Nasal cavity respiratory epithelium epithelial cell of viscerocranial mucosa (primary cell): ENCODE measurements around the gene TMEM150B. TPM values are rescaled to one million over a fixed set of nuclear protein-coding genes. Genes with fewer than 3 reads are reported as not detected.

ENCODE experiments used
- total RNA-seq: library from RNA; depleted of rRNA; stranded (reverse); fragments of >200 nt; gene quantifications from 2 replicates; pipeline ENCODE4 v1.2.3, GENCODE V29; 2014

TMEM150B gene, protein sequence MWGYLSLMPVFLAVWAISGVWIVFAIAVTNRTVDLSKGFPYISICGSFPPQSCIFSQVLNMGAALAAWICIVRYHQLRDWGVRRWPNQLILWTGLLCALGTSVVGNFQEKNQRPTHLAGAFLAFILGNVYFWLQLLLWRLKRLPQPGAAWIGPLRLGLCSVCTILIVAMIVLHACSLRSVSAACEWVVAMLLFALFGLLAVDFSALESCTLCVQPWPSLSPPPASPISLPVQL
- total RNA-seq: not detected in 2 replicates

DNA sequence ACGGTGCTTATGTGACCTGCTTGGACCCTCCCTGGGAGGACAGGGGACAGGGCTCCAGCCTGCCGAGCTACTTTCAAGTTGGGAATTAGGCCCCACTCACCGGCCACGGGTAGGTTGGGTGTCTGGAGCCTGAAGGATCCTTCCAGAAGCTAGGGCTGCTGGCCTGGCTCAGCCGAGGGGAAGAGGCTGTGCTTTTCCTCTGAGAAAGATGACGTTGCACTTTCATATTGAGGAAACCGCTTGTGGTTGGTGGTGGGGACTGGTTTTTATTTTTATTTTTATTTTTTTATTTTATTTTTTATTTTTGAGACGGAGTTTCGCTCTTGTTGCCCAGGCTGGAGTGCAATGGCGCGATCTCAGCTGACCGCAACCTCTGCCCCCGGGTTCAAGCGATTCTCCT lies at the start of gene TMEM150B:
TMEM150B (minus strand) TSS at position 170 of the 400 bp plus-strand sequence. CDS start 4,305 bp downstream, outside the sequence.

DNA sequence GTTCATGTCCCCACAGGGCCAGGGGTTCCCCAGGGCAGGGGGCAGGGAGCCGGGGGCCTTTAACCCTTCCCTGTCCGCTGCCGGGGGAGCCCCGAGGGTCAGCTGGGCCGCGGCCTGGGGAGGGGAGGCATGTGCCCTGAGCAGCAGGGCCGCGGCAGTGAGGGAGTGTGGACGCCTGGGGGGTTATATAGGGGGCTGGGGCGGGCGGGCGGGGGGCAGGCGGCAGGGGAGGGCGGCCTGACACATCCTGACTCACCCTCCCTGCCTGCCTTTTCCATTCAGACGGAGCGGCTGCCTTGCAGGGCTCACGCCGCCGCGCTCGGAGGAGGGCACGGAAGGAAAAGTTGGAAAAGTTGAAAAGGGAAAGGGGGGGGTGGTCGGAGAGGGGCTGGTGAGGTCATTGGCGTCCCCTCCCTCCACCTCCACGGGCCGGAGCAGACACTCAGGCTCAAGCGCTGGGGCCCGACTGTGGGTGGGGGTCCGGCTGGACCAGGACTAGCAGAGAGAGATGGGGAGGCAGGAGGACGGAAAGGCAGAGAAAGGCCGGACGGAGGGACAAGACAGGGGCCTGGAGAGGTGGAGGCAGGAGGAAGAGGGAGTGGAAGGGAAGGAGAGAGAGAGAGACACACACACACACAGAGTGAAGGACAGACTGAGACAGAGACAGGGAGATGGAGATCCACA lies 45.3 kb upstream of the TMEM150B start, which contains the start of gene IL11:
IL11 (minus strand) TSS at position 159 of the 684 bp plus-strand sequence; CDS start at position 6, 153 bp downstream.

DNA sequence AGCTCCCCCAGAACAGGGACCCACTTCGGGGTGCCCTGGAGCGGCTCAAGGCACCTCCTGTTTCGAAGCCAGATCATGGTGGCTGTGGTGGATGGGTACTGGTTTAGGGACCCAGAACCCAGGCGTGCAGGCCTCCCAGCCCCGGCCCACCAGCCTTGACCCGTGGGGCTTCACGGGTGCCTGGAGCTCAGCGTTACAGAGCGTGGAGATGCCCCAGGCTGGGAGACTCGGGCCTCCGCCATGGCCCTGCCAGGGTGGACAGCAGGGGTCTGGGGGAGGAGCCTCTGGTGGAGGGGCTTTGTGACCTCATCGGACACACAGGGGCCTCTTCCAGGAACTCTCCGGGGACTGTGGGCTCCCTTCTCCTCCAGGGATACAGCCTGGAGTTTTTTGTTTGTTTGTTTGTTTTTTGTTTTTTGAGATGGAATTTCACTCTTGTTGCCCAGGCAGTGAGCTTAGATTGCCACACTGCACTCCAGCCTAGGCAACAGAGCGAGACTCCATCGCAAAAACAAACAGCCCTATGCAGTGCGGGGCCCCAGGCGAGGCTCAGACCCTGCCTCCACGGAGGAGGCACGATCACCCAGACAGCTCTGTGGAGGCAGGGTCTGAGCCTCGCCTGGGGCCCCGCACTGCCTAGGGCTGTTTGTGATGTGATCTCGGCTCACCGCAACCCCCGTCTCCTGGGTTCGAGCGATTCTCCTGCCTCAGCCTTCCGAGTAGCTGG lies 38.0 kb upstream of the TMEM150B start, which contains the start of gene GARIN5B:
GARIN5B (minus strand) TSS at position 271 of the 727 bp plus-strand sequence; CDS start at position 77, 194 bp downstream.

DNA sequence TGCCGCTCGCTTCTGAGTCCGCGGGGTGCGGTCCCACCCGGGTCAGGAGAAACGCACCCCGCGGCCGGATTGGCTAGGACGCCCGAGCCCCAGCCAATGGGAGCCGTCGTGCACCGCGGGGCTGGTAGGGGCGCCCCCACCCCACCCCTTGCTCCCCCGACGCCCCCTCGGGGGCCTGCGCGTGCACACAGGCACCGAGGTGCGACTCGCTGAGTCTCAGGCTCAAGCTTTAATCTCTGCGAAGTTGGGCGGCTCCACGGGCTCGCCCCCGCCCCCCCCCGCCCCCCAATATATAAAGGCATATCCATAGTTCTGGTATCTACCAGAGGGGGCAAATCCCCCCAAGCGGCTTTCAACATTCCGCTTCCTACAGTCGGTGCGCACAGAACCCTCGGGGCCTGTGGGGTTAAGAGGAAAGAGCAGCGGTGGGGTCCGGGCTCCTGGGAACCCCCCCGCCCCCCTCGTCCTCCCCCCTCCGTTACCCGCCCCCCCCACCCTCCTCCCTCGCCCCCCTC lies 29.6 kb upstream of the TMEM150B start, which contains the start of gene COX6B2:
COX6B2 (minus strand) TSS at position 22 of the 515 bp plus-strand sequence. CDS start 198 bp downstream, outside the sequence.

DNA sequence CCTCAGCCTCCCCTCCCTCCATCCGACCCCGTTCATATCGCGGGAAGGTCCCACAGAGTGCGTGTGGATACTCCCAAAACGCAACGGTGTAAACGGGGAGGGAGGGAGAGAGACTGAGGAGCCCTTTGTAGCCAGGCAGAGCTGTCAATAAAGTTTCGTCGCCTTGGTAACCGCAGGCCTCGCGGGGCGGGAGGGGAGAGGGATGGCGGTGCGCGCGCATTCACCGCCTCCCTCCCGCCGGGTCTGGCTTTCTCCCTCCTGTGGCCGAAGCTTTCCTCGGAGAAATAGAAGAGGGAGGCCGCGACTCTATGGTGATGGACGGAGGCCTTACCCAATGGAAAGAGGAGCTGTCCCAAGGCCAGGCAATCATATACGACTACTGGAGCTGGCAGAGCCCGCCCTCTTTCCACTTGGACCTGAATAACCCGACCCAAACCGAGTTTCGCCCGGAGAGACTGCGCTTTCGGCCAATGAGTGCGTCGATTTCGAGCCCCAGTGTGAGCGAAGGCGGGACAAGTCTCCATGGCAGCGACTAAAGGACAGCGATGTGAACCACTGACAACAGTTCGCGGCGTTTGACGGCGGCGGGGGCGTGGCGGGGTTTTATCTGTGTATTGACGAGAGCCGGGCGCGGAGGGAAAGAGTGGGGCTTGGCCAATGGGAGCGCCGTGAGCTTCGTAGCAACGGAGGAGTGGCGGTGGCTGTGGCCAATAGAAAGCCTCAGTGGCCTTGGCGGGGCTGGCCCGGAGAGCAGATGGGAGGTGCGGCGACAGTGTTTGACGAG lies 14.2 kb upstream of the TMEM150B start, which contains the start of gene KMT5C:
KMT5C (plus strand) TSS at position 772 of the 784 bp plus-strand sequence. CDS start 2,061 bp downstream, outside the sequence.

DNA sequence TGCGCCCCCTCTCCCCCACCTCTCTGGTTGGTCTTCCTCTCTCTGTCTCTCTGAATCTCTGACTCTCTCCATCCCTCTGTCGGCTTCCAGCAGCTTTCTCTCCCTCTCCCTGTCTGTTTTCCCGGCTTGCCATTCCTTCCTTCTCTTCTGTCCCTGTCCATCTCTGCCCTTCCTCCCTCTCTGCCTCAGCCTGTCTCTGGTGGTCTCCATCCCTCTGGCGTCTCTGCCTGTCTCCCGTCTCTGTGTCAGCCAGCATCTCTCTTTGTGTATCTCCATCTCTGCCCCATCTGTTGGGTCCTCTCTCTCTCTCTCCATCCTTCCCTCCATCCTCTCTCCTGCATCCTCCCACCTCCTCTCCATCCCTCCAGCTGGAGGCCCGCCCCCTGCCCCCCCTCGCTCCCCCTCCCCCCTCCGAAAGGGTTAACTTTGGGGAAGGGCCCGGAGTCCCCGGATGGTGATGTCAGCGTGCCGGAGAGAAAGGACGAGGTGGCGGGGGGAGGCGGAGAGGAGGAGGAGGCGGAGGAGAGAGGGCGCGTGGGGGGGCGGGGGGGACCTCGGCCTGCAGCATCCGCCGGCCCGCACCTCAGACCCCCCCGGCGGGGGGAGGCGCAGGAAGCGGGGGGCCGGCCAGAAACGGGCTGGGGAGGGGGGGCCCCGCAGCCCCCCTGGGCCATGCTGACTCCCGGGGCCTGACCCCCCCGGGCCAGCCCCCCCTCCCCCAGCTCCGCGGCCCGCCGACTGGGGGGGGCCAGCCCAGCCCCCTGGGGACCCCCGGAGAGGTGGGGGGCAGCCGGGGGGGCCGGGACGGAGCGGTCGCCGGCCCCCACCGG lies 41.4 kb downstream of the TMEM150B start, which contains the start of gene BRSK1:
BRSK1 (plus strand) TSS at position 450 of the 830 bp plus-strand sequence. CDS start 446 bp downstream, outside the sequence.

DNA sequence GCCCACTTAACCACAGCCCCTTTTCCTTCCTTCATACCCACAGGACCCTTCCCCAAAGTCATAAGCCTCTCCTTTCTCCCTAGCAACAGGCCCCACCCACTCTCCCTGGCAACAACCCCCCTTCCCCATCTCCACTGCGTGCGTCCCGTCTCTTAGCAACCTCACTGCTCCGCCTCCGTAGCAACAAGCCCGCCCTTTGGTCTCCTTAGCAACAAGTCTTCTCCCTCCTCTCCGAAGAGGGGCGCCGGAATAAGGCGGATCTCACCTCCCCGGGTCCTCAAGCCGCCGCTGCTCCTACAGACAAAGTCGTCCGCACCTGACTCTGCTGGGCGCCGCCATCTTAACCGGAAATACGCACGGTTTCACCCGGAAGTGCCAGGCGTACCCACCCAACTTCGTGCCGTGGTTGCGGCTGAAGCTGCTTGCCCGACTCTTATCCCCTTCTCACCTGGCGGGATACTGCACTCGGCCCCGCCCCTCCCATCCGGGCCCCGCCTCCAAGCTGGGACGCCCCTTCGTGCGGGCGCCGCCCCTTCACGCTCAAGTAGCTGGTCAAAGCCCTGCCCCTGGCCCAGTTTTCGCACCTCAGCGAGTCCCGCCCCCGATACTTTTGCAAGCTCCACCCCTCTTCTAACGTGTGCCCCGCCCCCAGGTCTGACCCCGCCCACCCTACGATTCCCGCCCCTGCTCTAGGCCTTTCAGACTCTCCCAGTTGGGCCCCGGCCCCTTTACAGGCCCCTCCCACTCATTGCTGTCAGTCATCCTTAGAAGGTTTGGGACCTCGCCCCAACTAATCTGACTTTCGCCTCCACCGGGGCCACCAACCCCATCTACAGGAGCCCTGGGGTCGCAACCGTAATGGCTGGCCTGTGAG lies 45.1 kb downstream of the TMEM150B start, which contains the start of gene HSPBP1:
HSPBP1 (minus strand) TSS at position 341 of the 874 bp plus-strand sequence. CDS start 502 bp downstream, outside the sequence.

Other genes with a start within 250 kb of the TMEM150B start
- gene EPS8L1, start 249.5 kb downstream of the TMEM150B start, total RNA-seq: 96.7 and 104 TPM in 2 replicates
- gene PPP1R12C, start 207.7 kb downstream of the TMEM150B start, total RNA-seq: 23.9 and 28.3 TPM in 2 replicates
- gene TNNT1, start 176.1 kb downstream of the TMEM150B start, total RNA-seq: 23.2 and 27.6 TPM in 2 replicates
- 0.21 and 0.34 TPM in 2 replicates for gene TNNI3, start 167.6 kb downstream of the TMEM150B start, total RNA-seq
- gene DNAAF3, start 158.7 kb downstream of the TMEM150B start, total RNA-seq: 0.34 and 0.43 TPM in 2 replicates
- not detected in 2 replicates for gene SYT5, start 145.1 kb downstream of the TMEM150B start, total RNA-seq
- gene PTPRH, start 115.8 kb downstream of the TMEM150B start, total RNA-seq: 0.68 and 1.00 TPM in 2 replicates
- gene TMEM86B, start 96.6 kb downstream of the TMEM150B start, total RNA-seq: 0.68 and 2.0 TPM in 2 replicates
- 24.9 and 64.2 TPM in 2 replicates for gene PPP6R1, start 66.3 kb downstream of the TMEM150B start, total RNA-seq
- gene HSPBP1, start 45.2 kb downstream of the TMEM150B start, total RNA-seq: 32.8 and 33.6 TPM in 2 replicates
- 0.34 and 0.43 TPM in 2 replicates for gene BRSK1, start 41.3 kb downstream of the TMEM150B start, total RNA-seq
- 6.1 and 6.2 TPM in 2 replicates for gene KMT5C, start 14.5 kb upstream of the TMEM150B start, total RNA-seq
- gene COX6B2, start 29.4 kb upstream of the TMEM150B start, total RNA-seq: 0.34 and 0.43 TPM in 2 replicates
- not detected in 2 replicates for gene GARIN5B, start 37.9 kb upstream of the TMEM150B start, total RNA-seq
- 0.34 and 1.6 TPM in 2 replicates for gene IL11, start 45.1 kb upstream of the TMEM150B start, total RNA-seq
- not detected in 2 replicates for gene TMEM190, start 51.5 kb upstream of the TMEM150B start, total RNA-seq
- 2.3 and 4.4 TPM in 2 replicates for gene TMEM238, start 59.0 kb upstream of the TMEM150B start, total RNA-seq
- 216 and 276 TPM in 2 replicates for gene RPL28, start 60.6 kb upstream of the TMEM150B start, total RNA-seq
- gene UBE2S, start 82.4 kb upstream of the TMEM150B start, total RNA-seq: 26.8 and 37.9 TPM in 2 replicates
- gene SHISA7, start 118.0 kb upstream of the TMEM150B start, total RNA-seq: not detected in 2 replicates
- gene ISOC2, start 136.3 kb upstream of the TMEM150B start, total RNA-seq: 34.8 and 39.6 TPM in 2 replicates
- gene C19orf85, start 139.4 kb upstream of the TMEM150B start, total RNA-seq: not detected in 2 replicates
- gene ZNF628, start 151.3 kb upstream of the TMEM150B start, total RNA-seq: 1.4 and 4.4 TPM in 2 replicates
- gene NAT14, start 159.8 kb upstream of the TMEM150B start, total RNA-seq: 2.1 and 2.7 TPM in 2 replicates
- 0.36 TPM in 1 of 2 replicates, not detected in the other for gene SSC5D, start 163.1 kb upstream of the TMEM150B start, total RNA-seq
- not detected in 2 replicates for gene SBK2, start 211.8 kb upstream of the TMEM150B start, total RNA-seq
- gene SBK3, start 220.2 kb upstream of the TMEM150B start, total RNA-seq: not detected in 2 replicates